HG02678 (cell line): Measurements from ENCODE around the gene SLC8A1.
"Not testable (repeated sequence)": the region's sequence is repeated elsewhere in the genome, so short reads cannot be mapped to it uniquely, and the experiment has no call there.

Experiments used
- ATAC-seq: cut with Tn5 transposase; IDR thresholded peaks from one replicate; pipeline ENCODE4 v1.9.1; 2021; ENCODE audit warnings: mild to moderate bottlenecking, moderate library complexity; ENCODE audit not compliant: unreplicated experiment

Gene SLC8A1

GRCh38 chr2:40097691-40098385 lies 354.1 kb downstream of the SLC8A1 start:
- no peak for ATAC-seq

- no peak for ATAC-seq
Measured at GRCh38 chr2:40096360-40096759, 355.5 kb downstream of the SLC8A1 start.

DNA sequence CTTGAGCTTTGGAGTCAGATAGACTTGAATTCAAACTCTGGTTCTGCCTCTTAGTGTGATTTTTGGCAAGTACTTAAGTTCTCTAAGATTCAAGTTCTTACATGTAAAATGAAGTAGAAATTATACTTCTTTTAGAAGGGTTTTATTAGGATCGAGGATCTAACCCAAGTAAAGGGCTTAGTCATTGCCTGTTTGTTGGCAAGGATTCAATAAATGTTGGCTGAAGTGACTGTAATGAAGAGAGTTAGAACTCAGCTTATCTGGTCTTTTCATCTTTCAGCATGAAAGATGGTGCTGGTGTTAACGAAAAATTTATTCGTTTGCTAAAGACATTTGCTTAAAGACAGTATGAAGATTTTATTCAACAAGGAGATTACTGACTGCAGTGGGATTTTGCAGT lies 356.9 kb downstream of the SLC8A1 start:
- no peak for ATAC-seq

- ATAC-seq, result no peak
Measured at GRCh38 chr2:40094451-40094850, 357.4 kb downstream of the SLC8A1 start.

DNA sequence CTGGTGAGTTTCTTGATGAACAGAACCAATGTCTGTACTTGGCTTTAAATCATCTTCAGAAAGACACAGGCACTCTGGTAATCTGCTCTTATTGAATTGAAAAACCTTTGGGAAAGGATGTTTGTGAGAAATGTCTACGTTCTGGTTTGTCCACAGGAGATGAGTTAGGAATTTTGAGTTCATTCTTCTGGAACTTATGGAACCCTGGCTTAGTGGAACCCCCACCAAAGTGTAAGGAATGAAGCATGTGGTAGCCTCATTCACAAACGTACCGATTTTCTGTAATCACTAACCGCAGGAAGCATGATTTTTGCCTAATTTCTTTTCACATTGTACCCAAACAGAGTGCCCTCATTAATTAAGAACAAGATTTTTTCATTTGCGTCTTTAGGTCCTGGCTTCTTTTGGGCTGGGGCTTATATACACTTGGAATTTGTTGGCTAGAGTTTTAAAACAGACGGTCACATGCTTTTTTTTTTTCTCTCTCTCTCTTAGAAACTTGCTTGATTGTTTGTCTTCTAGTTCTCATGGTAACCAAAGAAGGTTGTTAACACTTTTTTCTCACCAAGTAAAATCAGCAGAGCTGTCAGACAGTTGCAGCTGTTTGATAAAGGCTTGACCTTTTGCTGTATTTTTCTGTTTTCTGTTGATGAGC lies 358.7 kb downstream of the SLC8A1 start:
- no peak for ATAC-seq

- ATAC-seq, result no peak
Measured at GRCh38 chr2:40090044-40090443, 361.8 kb downstream of the SLC8A1 start.

DNA sequence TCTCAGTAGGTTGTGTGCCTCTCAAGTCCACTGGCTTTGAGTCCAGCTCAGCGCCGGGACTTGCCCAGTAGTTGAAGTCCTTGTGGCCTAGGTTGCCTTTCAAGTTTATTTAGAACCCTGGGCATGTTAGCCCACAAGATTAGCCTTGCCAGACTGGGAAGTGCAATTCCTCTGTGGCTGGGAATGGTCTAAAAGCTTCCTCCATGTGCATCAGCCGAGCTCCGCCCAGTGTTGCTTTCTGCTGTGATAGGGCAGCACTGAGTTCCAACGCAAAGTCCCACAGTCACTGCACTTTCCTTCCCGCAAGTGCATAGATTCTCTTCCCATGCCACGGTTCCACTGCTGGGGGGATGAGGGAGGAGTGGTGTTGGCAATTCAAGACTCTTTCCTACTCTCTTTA lies 364.0 kb downstream of the SLC8A1 start:
- ATAC-seq, result no peak

- no peak for ATAC-seq
Measured at GRCh38 chr2:40087434-40087833, 364.5 kb downstream of the SLC8A1 start.

DNA sequence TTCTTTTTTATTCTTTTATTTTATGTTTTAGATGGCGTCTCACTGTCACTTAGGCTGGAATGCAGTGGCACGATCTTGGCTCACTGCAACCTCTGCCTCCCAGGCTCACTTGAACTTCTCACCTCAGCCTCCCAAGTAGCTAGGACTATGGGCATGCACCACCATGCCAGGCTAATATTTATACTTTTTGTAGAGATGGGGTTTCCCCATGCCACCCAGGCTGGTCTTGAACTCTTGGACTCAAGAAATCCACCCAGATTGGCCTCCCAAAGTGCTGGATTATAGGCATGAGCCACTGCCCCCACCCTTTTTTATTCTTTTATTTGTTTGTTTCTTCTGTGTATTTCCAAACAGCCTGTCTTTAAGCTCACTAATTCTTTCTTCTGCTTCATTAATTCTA lies 366.1 kb downstream of the SLC8A1 start:
- ATAC-seq, result no peak

GRCh38 chr2:40073336-40073735 lies 378.6 kb downstream of the SLC8A1 start:
- not testable (repeated sequence) for ATAC-seq

DNA sequence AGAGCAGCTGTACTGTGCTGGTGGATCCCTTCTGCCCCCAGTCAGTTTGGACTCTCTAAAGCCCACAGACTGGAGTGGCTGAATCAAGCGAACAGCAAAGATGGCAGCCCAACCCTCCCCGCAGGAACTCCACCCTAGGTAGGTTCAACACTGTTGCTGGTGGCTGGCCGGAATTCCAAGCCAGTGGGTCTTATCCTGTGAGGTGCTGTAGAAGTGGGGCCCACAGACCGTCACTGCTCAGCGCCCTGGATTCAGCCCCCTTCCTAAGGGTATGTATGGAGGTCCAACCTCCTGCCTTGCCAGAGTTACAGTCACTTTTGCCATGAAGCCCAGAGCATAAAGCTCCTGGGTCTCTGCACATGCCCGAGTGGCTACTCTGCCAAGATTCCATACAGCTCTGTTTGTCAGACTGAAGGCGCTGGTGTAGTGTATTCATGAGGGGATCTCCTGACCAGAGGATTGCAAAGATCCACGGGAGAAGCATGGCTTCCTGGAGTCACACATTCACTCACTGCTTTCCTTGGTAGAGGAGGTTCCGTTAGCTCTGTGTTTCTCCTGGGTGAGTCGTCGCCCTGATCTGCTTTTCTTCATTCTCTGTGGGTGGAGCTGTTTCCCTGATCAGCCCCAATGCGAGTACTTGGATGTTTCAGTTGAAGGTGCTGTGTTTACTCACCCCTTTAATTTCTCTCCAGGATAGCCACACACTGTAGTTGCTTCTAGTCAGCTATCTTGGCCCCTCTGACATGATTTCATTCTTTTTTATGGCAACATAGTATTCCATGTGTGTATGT lies 379.3 kb downstream of the SLC8A1 start:
- no peak for ATAC-seq

DNA sequence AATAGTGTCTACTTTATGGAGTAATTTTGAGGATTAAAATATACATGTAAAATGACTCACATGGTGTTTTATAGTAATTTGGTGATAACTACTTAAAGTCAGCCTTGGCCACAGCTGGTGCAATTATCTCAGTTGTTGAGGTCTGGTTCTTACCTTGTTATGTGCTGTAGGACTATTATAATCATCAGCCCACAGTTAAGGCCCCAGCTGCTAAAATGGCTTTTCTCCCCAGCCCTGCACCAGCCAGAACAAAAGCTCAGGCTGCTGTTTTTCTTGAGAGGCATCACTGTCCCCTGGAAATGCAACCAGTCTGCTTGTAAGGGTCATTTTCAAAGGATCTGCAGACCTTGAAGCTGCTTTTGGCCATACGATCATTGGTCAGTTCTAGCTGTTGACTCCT lies 389.5 kb downstream of the SLC8A1 start:
- ATAC-seq, result no peak

- no peak for ATAC-seq
Measured at GRCh38 chr2:40049781-40050180, 402.1 kb downstream of the SLC8A1 start.

DNA sequence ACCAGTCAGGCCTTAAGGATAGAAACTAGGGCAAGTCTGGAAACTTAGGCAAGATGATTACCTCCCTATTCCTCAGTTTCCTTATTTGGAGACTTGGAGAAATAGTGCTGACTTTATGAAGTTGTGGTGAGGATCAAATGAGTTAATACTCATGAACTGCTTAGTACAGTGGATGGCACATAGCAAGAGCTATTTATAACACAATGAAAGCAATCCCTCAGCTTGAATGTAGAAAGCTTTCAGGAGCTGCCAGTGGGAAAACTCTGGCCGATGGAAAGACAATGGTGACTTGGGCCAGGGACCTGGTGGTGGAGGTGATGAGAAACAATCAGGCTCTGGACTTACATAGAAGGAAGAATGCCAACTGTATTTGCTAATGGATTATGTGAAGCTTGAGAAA lies 403.4 kb downstream of the SLC8A1 start:
- no peak for ATAC-seq

GRCh38 chr2:40047406-40047805 lies 404.5 kb downstream of the SLC8A1 start:
- no peak for ATAC-seq
